GM23338 (cell line): ENCODE data around the gene MRPS24. TPM values are rescaled to one million over a fixed set of nuclear protein-coding genes. Genes with fewer than 3 reads are reported as not detected.

Source experiments
- ATAC-seq: fragments of 200-7000 bp; cut with Tn5 transposase; 3 replicates; pipeline ENCODE4 v1.9.1; 2020
- DNase-seq: peaks from one replicate; pipeline ENCODE4 v3.0.0-alpha.2; 2015; ENCODE audit warnings: low spot score
- H2AFZ ChIP-seq: fragments of 200-600 bp; sonication (generic); 2 replicates; pipeline ENCODE4 v1.8.0; 2016; ENCODE audit warnings: antibody characterized with exemption, mild to moderate bottlenecking, moderate library complexity
- H3F3A ChIP-seq: fragments of 200-600 bp; sonication (generic); replicated peaks from 2 replicates; pipeline ENCODE4 v1.8.0; 2017; ENCODE audit warnings: antibody characterized with exemption, mixed run types, low read depth
- H3K27ac ChIP-seq: fragments of 200-600 bp; sonication (generic); 2 replicates; pipeline ENCODE4 v1.6.1; 2016; ENCODE audit warnings: low read depth
- H3K27me3 ChIP-seq: fragments of 200-600 bp; sonication (generic); 2 replicates; pipeline ENCODE4 v1.8.0; 2016; ENCODE audit warnings: mild to moderate bottlenecking, mixed run types, moderate library complexity; ENCODE audit not compliant: insufficient read depth
- H3K36me3 ChIP-seq: fragments of 200-600 bp; sonication (generic); 2 replicates; pipeline ENCODE4 v1.8.0; 2016; ENCODE audit warnings: mild to moderate bottlenecking; ENCODE audit not compliant: insufficient read depth
- H3K4me1 ChIP-seq: fragments of 200-600 bp; sonication (generic); 2 replicates; pipeline ENCODE4 v1.8.0; 2016; ENCODE audit warnings: mild to moderate bottlenecking, moderate library complexity; ENCODE audit not compliant: insufficient read depth
- H3K4me2 ChIP-seq: fragments of 200-600 bp; sonication (generic); 2 replicates; pipeline ENCODE4 v1.7.1; 2017; ENCODE audit warnings: mixed run types
- H3K4me3 ChIP-seq: fragments of 200-600 bp; sonication (generic); 2 replicates; pipeline ENCODE4 v1.6.1; 2016; ENCODE audit warnings: mixed run types
- H3K79me2 ChIP-seq: fragments of 200-600 bp; sonication (generic); replicated peaks from 2 replicates; pipeline ENCODE4 v1.8.0; 2017; ENCODE audit warnings: mild to moderate bottlenecking; ENCODE audit not compliant: insufficient read depth
- H3K9me2 ChIP-seq: fragments of 200-600 bp; sonication (generic); 2 replicates; pipeline ENCODE4 v1.8.0; 2017; ENCODE audit not compliant: insufficient read depth
- H4K20me1 ChIP-seq: fragments of 200-600 bp; sonication (generic); replicated peaks from 2 replicates; pipeline ENCODE4 v1.8.0; 2017; ENCODE audit warnings: mild to moderate bottlenecking; ENCODE audit not compliant: insufficient read depth
- H3K27ac Mint-ChIP-seq: 2 replicates; pipeline ENCODE4 v1.8.0; 2020; ENCODE audit warnings: inconsistent platforms, mild to moderate bottlenecking, moderate library complexity, mixed read lengths
- H3K27me3 Mint-ChIP-seq: 3 replicates; pipeline ENCODE4 v1.8.0; 2022; ENCODE audit warnings: low read depth, mild to moderate bottlenecking, moderate library complexity, mixed read lengths, inconsistent platforms; ENCODE audit not compliant: insufficient read depth, poor library complexity
- H3K36me3 Mint-ChIP-seq: 3 replicates; pipeline ENCODE4 v1.8.0; 2021; ENCODE audit warnings: low read depth, mild to moderate bottlenecking, inconsistent platforms, moderate library complexity, mixed read lengths
- H3K4me1 Mint-ChIP-seq: 3 replicates; pipeline ENCODE4 v1.8.0; 2020; ENCODE audit warnings: mild to moderate bottlenecking, inconsistent platforms, mixed read lengths
- H3K4me3 Mint-ChIP-seq: 3 replicates; pipeline ENCODE4 v1.8.0; 2021; ENCODE audit warnings: moderate library complexity, mild to moderate bottlenecking, inconsistent platforms, mixed read lengths
- H3K9me3 Mint-ChIP-seq: 3 replicates; pipeline ENCODE4 v1.8.0; 2020; ENCODE audit warnings: moderate library complexity, mild to moderate bottlenecking, inconsistent platforms, mixed read lengths
- CREB1 ChIP-seq: fragments of 250-450 bp; sonication (Bioruptor Pico); IDR thresholded peaks from 2 replicates; pipeline ENCODE4 v1.5.0; 2020; ENCODE audit warnings: low read depth, mild to moderate bottlenecking, moderate library complexity
- ETS1 ChIP-seq: IDR thresholded peaks from 2 replicates; pipeline ENCODE4 v1.6.1; 2016; ENCODE audit warnings: antibody characterized with exemption
- EZH2 ChIP-seq: fragments of 200-600 bp; sonication (generic); IDR thresholded peaks from one replicate; pipeline ENCODE4 v1.8.0; 2017; ENCODE audit warnings: antibody characterized with exemption, mild to moderate bottlenecking, low read depth; ENCODE audit not compliant: unreplicated experiment
- EZH2phosphoT487 ChIP-seq: fragments of 200-600 bp; sonication (generic); IDR thresholded peaks from one replicate; pipeline ENCODE4 v1.8.1; 2018; ENCODE audit warnings: antibody characterized with exemption; ENCODE audit not compliant: unreplicated experiment
- JUNB ChIP-seq: IDR thresholded peaks from one replicate; pipeline ENCODE4 v1.6.1; 2016; ENCODE audit warnings: antibody characterized with exemption; ENCODE audit not compliant: unreplicated experiment
- POLR2AphosphoS5 ChIP-seq: IDR thresholded peaks from 2 replicates; pipeline ENCODE4 v1.6.1; 2016; ENCODE audit warnings: antibody characterized with exemption, low read depth
- STAT1 ChIP-seq: IDR thresholded peaks from one replicate; pipeline ENCODE4 v1.6.1; 2016; ENCODE audit warnings: antibody characterized with exemption; ENCODE audit not compliant: unreplicated experiment
- ZNF114 ChIP-seq: fragments of 250-450 bp; sonication (Bioruptor Pico); IDR thresholded peaks from 2 replicates; pipeline ENCODE4 v1.5.0; 2020; ENCODE audit warnings: mild to moderate bottlenecking, moderate library complexity
- ZNF331 ChIP-seq: fragments of 250-450 bp; sonication (Bioruptor Pico); IDR thresholded peaks from 2 replicates; pipeline ENCODE4 v1.5.0; 2020; ENCODE audit warnings: low read depth, mild to moderate bottlenecking, moderate library complexity
- ZNF462 ChIP-seq: fragments of 250-450 bp; sonication (Bioruptor Pico); IDR thresholded peaks from 2 replicates; pipeline ENCODE4 v1.5.0; 2020; ENCODE audit warnings: mild to moderate bottlenecking, moderate library complexity
- polyA plus RNA-seq: library from polyadenylated mRNA; unstranded; fragments of >200 nt; fragmentation: Nextera tagmentation; extraction: Ambion mirVana; gene quantifications from 2 replicates; pipeline ENCODE4 v1.2.1, GENCODE V29; 2016
- total RNA-seq: library from RNA; depleted of rRNA; stranded (reverse); fragments of >200 nt; shearing (Covaris generic); gene quantifications from 2 replicates; pipeline ENCODE4 v1.2.3, GENCODE V29; 2014
- TF ChIP-seq, protein P1 (sequence below), 2 experiments: fragments of 200-600 bp in 1 of 2; sonication (generic) in 1 of 2; conservative IDR thresholded peaks; 2 replicates each; pipeline versions ENCODE4 v1.5.1 to v1.6.1; 2016 to 2017; ENCODE audit warnings: antibody characterized with exemption in 2 of 2, low read depth in 2 of 2, mild to moderate bottlenecking in 2 of 2, moderate library complexity in 1 of 2

MRPS24 gene
- total and polyA plus RNA-seq, 2 experiments from 2014 or later = 82.9 to 152 TPM

GRCh38 chr7:43915907-43916306 is 46.6 kb upstream of the MRPS24 start (continued):
- TF ChIP-seq JUNB = no peak
- TF ChIP-seq, protein P1, sequence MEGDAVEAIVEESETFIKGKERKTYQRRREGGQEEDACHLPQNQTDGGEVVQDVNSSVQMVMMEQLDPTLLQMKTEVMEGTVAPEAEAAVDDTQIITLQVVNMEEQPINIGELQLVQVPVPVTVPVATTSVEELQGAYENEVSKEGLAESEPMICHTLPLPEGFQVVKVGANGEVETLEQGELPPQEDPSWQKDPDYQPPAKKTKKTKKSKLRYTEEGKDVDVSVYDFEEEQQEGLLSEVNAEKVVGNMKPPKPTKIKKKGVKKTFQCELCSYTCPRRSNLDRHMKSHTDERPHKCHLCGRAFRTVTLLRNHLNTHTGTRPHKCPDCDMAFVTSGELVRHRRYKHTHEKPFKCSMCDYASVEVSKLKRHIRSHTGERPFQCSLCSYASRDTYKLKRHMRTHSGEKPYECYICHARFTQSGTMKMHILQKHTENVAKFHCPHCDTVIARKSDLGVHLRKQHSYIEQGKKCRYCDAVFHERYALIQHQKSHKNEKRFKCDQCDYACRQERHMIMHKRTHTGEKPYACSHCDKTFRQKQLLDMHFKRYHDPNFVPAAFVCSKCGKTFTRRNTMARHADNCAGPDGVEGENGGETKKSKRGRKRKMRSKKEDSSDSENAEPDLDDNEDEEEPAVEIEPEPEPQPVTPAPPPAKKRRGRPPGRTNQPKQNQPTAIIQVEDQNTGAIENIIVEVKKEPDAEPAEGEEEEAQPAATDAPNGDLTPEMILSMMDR (conservative IDR thresholded peaks at IDR 0.05; ENCODE audit: low read depth in 2 of 2) = no peak
- TF ChIP-seq CREB1 = no peak
- TF ChIP-seq ZNF114 = no peak

- no peak overlapping the region for H3K4me3 ChIP-seq
- H2AFZ ChIP-seq = no peak overlapping the region
- Mint-ChIP-seq H3K27ac (no peak overlapping the region), H3K36me3 (peaks cover 46% of the 10 kb centered on the region), H3K9me3 (peaks cover 59% of the 10 kb centered on the region), H3K27me3 (peaks cover 5% of the 10 kb centered on the region), H3K4me3 (no peak overlapping the region), H3K4me1 (peaks cover 5% of the 10 kb centered on the region)
- ATAC-seq (no peak), DNase-seq (no peak)
- H3F3A ChIP-seq = no peaks in the 10 kb centered on the region
- H3K27ac ChIP-seq = no peak overlapping the region
- H4K20me1 ChIP-seq = no peaks in the 10 kb centered on the region
- no peaks in the 10 kb centered on the region for H3K27me3 ChIP-seq
- H3K79me2 ChIP-seq = no peaks in the 10 kb centered on the region
- no peaks in the 10 kb centered on the region; the same call in 1 of the 2 replicates for H3K36me3 ChIP-seq
- H3K4me2 ChIP-seq = no peak overlapping the region
- no peaks in the 10 kb centered on the region; the same call in 1 of the 2 replicates for H3K4me1 ChIP-seq
- H3K9me2 ChIP-seq = 0 out of 2 replicates have a peak, but pooled peaks cover 10% of the 10 kb centered on the region
- TF ChIP-seq EZH2 (no peak), EZH2phosphoT487 (no peak), ZNF462 (CRISPR knock-in tag) (no peak), ETS1 (no peak), POLR2AphosphoS5 (no peak), CREB1 (no peak), STAT1 (no peak), ZNF331 (CRISPR knock-in tag) (no peak), JUNB (no peak)
- TF ChIP-seq, protein P1 (conservative IDR thresholded peaks at IDR 0.05; ENCODE audit: low read depth in 2 of 2) = no peak
Observed at GRCh38 chr7:43914795-43915194, 45.5 kb upstream of the MRPS24 start.
